Stimulated activated CD8-positive, alpha-beta memory T cell treated with anti-CD3 and anti-CD28 coated beads, Interleukin-12 subunit alpha, Interleukin-12 subunit beta, amount 100 ng/mL, for 1 hour (primary cell): ENCODE measurements around the gene MTERF4.
A peak's percentile ranks its signal among the peaks of the same experiment; 100 is the strongest.

Source experiments
- DNase-seq: peaks from one replicate; pipeline ENCODE4 v3.0.0-alpha.2; 2020; ENCODE audit warnings: low read depth

Gene MTERF4

GRCh38 chr2:241068942-241069810 lies 32.9 kb downstream of the MTERF4 start:
- DNase-seq = no peak

GRCh38 chr2:241068136-241068941 lies 33.7 kb downstream of the MTERF4 start:
- no peak for DNase-seq

- DNase-seq = no peak
These were observed 34.5 kb downstream of the MTERF4 start for GRCh38 chr2:241067501-241068135.

GRCh38 chr2:241066893-241067341 lies 35.2 kb downstream of the MTERF4 start:
- no peak for DNase-seq

- DNase-seq = no peak
These were observed 35.8 kb downstream of the MTERF4 start for GRCh38 chr2:241066171-241066892.

DNA sequence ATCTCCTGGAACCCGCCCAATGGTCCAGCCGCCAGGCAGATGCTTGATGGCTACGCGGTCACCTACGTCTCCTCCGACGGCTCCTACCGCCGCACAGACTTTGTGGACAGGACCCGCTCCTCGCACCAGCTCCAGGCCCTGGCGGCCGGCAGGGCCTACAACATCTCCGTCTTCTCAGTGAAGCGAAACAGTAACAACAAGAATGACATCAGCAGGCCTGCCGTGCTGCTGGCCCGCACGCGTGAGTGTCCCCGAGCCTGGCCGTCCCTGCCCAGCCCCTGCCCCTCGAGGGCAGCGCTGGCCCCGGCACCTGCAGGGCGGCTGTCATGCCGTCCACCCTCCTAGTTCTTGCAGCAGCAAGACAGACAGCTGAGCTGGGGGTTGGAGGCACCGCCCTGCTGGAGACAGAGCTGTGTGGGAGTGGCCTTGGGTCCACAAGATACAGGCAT lies 36.7 kb downstream of the MTERF4 start:
- no peak for DNase-seq

- no peak for DNase-seq
These were observed 37.2 kb downstream of the MTERF4 start for GRCh38 chr2:241064802-241065354.

- DNase-seq = peak; percentile 9
These were observed 37.9 kb downstream of the MTERF4 start for GRCh38 chr2:241064008-241064801.

GRCh38 chr2:241063587-241063986 lies 38.5 kb downstream of the MTERF4 start:
- DNase-seq = no peak

GRCh38 chr2:241063093-241063551 lies 39.0 kb downstream of the MTERF4 start:
- no peak for DNase-seq

DNA sequence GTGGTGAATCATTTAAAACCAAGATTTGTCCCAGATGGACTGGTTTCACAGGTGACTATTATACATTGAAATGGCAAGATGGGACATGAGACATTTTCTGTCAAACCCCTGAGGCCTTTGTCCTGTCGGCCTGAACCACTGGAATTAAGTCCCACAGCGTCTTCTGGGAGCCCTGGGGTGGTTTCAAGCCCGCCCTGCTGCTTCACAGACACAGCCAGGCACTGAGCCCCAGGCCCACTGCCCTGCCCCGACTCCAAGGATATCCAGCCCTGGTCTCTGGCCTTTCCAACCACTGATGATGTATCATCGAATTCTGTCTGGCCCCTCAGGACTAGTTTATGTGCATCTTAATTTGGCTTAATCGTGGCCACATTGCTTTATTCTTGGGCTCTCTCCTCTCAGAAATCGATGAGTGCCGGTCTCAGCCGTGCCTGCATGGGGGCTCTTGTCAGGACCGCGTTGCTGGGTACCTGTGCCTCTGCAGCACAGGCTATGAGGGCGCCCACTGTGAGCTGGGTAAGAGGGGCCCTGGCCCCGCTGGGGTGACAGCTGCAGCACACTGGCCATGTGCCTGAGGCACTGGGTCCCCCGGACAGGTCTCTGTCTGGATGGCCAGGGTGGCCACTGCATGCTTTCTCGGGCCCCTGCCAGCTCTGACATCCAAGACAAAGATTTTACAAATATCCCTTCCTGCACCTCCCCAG lies 39.5 kb downstream of the MTERF4 start:
- no peak for DNase-seq

DNA sequence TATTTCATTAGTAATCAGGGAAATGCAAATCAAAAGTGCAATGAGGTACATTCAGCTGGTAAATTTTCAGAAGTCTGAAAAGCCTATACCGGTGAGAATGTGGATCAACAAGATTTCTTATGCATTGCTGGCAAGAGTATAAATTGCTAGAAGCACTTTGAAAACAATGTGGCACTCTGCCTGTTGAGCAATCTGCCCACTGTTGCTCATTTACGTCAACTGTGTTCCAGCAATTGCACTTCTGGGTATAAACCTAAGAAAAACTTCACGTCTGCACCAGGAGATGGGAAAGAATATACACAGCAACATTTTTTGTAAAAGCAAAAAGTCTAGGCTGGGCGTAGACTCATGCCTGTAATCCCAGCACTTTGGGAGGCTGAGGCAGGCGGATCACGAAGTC lies 40.8 kb downstream of the MTERF4 start:
- no peak for DNase-seq

- no peak for DNase-seq
These were observed 48.4 kb downstream of the MTERF4 start for GRCh38 chr2:241053576-241054251.

- DNase-seq = no peak
These were observed 49.3 kb downstream of the MTERF4 start for GRCh38 chr2:241052677-241053360.

DNA sequence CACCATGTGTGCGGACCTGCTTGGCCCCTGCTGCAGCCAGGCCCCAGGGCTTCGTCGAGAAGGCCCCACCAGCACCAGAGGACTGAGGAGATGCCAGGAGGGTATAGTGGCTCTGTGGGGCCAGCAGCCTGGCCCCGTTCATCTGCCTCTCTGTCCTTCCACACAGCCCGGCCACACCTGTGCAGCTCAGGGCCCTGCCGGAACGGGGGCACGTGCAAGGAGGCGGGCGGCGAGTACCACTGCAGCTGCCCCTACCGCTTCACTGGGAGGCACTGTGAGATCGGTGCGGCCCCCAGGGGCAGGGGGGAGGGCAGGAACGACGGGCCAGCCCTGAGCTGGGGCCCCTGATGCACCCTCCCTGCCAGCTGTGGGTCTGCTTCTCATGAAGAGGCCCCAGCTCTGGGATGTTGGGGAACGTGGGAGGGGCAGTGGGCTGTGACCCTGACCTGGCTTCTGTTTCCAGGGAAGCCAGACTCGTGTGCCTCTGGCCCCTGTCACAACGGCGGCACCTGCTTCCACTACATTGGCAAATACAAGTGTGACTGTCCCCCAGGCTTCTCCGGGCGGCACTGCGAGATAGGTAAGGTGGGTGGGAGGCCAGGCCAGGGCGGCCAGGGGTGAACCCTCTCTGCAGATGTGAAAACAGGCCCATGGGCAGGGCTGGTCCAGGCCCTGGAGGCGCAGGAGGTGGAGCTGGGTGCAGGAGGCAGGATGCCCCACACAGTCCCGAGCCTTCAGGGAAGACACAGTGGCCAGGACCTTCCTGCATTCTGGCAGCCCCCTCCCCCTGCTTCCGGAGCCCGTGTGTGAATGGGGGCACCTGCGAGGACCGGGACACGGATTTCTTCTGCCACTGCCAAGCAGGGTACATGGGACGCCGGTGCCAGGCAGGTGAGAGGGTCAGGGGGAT lies 50.3 kb downstream of the MTERF4 start:
- no peak for DNase-seq

GRCh38 chr2:241050624-241051577 lies 51.2 kb downstream of the MTERF4 start:
- DNase-seq = no peak
